IMR-90 (cell line): ENCODE data around the gene WNK4. TPM values are rescaled to one million over a fixed set of nuclear protein-coding genes. Genes with fewer than 3 reads are reported as not detected.

Source experiments
- ATAC-seq: fragments of 200-7000 bp; cut with Tn5 transposase; 2 replicates; pipeline ENCODE4 v1.9.1; 2020; ENCODE audit warnings: low read depth, mild to moderate bottlenecking, moderate library complexity
- BruUV-seq: library from RNA; stranded (reverse); fragments of 400-500 nt; replicated peaks from 2 replicates; lab custom pipeline; 2021; lab: Mats Ljungman, UMichigan
- CTCF ChIA-PET: fragments of 300-600 bp; formaldehyde crosslinking; extraction: SDS; loops from one replicate; lab custom pipeline; 2021; ENCODE audit warnings: antibody characterized with exemption; lab: Yijun Ruan, JAX
- POLR2A ChIA-PET: fragments of 300-600 bp; sonication (Branson Sonifier 250); formaldehyde crosslinking; loops from one replicate; lab custom pipeline; 2022; ENCODE audit warnings: antibody characterized with exemption; ENCODE audit not compliant: unreplicated experiment; lab: Charles Lee
- DNase-seq: peaks from one replicate; pipeline ENCODE4 v3.0.0; 2013
- H2AFZ ChIP-seq: replicated peaks from 2 replicates; pipeline ENCODE3; 2013; ENCODE audit warnings: low read length, mild to moderate bottlenecking; ENCODE audit not compliant: poor library complexity
- H2AK5ac ChIP-seq: 2 replicates; pipeline ENCODE4 v1.6.1; 2013; ENCODE audit warnings: low read depth, low read length, inconsistent platforms
- H2AK9ac ChIP-seq: replicated peaks from 2 replicates; pipeline ENCODE3; 2013; ENCODE audit warnings: mild to moderate bottlenecking, low read depth, low read length, moderate library complexity; ENCODE audit not compliant: poor library complexity
- H2BK120ac ChIP-seq: 2 replicates; pipeline ENCODE4 v1.6.1; 2013; ENCODE audit warnings: low read depth, low read length, inconsistent platforms
- H2BK15ac ChIP-seq: 3 replicates; pipeline ENCODE4 v1.6.1; 2013; ENCODE audit warnings: low read depth, low read length, inconsistent platforms
- H2BK20ac ChIP-seq: 2 replicates; pipeline ENCODE4 v1.6.1; 2013; ENCODE audit warnings: low read depth, mild to moderate bottlenecking, inconsistent platforms, low read length, moderate library complexity
- H2BK5ac ChIP-seq: 2 replicates; pipeline ENCODE4 v1.6.1; 2013; ENCODE audit warnings: mild to moderate bottlenecking, low read depth, low read length, inconsistent platforms; ENCODE audit not compliant: poor library complexity, severe bottlenecking
- H3K14ac ChIP-seq: replicated peaks from 2 replicates; pipeline ENCODE4 v1.6.1; 2013; ENCODE audit warnings: low read depth, low read length, inconsistent platforms
- H3K18ac ChIP-seq: 2 replicates; pipeline ENCODE4 v1.6.1; 2013; ENCODE audit warnings: low read depth, low read length, control low read depth
- H3K23ac ChIP-seq: 2 replicates; pipeline ENCODE4 v1.6.1; 2013; ENCODE audit warnings: low read depth, low read length, inconsistent platforms
- H3K27ac ChIP-seq: 2 replicates; pipeline ENCODE4 v1.5.1; 2013; ENCODE audit warnings: mild to moderate bottlenecking, control low read depth, low read length; ENCODE audit not compliant: insufficient read depth
- H3K27me3 ChIP-seq: 2 replicates; pipeline ENCODE4 v1.6.1; 2013; ENCODE audit warnings: low read length; ENCODE audit not compliant: control insufficient read depth, insufficient read depth
- H3K36me3 ChIP-seq: 2 replicates; pipeline ENCODE4 v1.6.1; 2013; ENCODE audit warnings: low read length, mixed read lengths; ENCODE audit not compliant: control insufficient read depth, insufficient read depth
- H3K4ac ChIP-seq: 2 replicates; pipeline ENCODE4 v1.6.1; 2013; ENCODE audit warnings: low read depth, low read length, inconsistent platforms
- H3K4me1 ChIP-seq: 2 replicates; pipeline ENCODE4 v1.6.1; 2013; ENCODE audit warnings: low read length, mixed read lengths; ENCODE audit not compliant: control insufficient read depth, insufficient read depth
- H3K4me2 ChIP-seq: 2 replicates; pipeline ENCODE4 v1.6.1; 2013; ENCODE audit warnings: low read depth, mild to moderate bottlenecking, control low read depth, low read length, moderate library complexity
- H3K4me3 ChIP-seq: 2 replicates; pipeline ENCODE4 v1.5.1; 2013; ENCODE audit warnings: low read depth, mild to moderate bottlenecking, control low read depth, low read length, moderate library complexity; ENCODE audit not compliant: insufficient read depth
- H3K56ac ChIP-seq: 2 replicates; pipeline ENCODE4 v1.6.1; 2013; ENCODE audit warnings: low read length, inconsistent platforms; ENCODE audit not compliant: insufficient read depth; ENCODE audit errors: extremely low read depth
- H3K79me1 ChIP-seq, 2 experiments: 2 replicates each; pipeline ENCODE4 v1.6.1; 2013; ENCODE audit warnings: low read length in 2 of 2, inconsistent platforms in 1 of 2, low read depth in 1 of 2
- H3K9ac ChIP-seq: 2 replicates; pipeline ENCODE4 v1.6.1; 2013; ENCODE audit warnings: low read depth, low read length, control low read depth
- H3K9me1 ChIP-seq: 2 replicates; pipeline ENCODE4 v1.6.1; 2013; ENCODE audit warnings: low read length, inconsistent platforms; ENCODE audit not compliant: insufficient read depth
- H3K9me3 ChIP-seq: 2 replicates; pipeline ENCODE4 v1.6.1; 2013; ENCODE audit warnings: low read length; ENCODE audit not compliant: control insufficient read depth, insufficient read depth
- H4K20me1 ChIP-seq: 2 replicates; pipeline ENCODE4 v1.6.1; 2013; ENCODE audit warnings: low read length, inconsistent platforms; ENCODE audit not compliant: insufficient read depth
- H4K5ac ChIP-seq: 2 replicates; pipeline ENCODE4 v1.6.1; 2013; ENCODE audit warnings: mild to moderate bottlenecking, low read depth, low read length, control low read depth
- H4K8ac ChIP-seq, 2 experiments: 2 replicates each; pipeline ENCODE4 v1.6.1; 2013; ENCODE audit warnings: low read depth in 2 of 2, low read length in 2 of 2, control low read depth in 1 of 2, inconsistent platforms in 1 of 2
- H4K91ac ChIP-seq: 2 replicates; pipeline ENCODE4 v1.6.1; 2013; ENCODE audit warnings: low read depth, low read length, inconsistent platforms; ENCODE audit not compliant: insufficient read depth
- CEBPB ChIP-seq: IDR thresholded peaks from 2 replicates; pipeline ENCODE4 v1.6.1; 2012; ENCODE audit warnings: low read depth, low read length, improper control_type of control experiment
- CHD1 ChIP-seq: IDR thresholded peaks from 2 replicates; pipeline ENCODE4 v1.6.1; 2012; ENCODE audit warnings: low read depth, low read length, improper control_type of control experiment
- MAFK ChIP-seq: IDR thresholded peaks from 2 replicates; pipeline ENCODE4 v1.6.1; 2012; ENCODE audit warnings: low read depth, low read length, improper control_type of control experiment
- MAZ ChIP-seq: IDR thresholded peaks from 2 replicates; pipeline ENCODE4 v1.6.1; 2012; ENCODE audit warnings: low read depth, mild to moderate bottlenecking, low read length, improper control_type of control experiment, moderate library complexity, borderline replicate concordance
- MXI1 ChIP-seq: IDR thresholded peaks from 2 replicates; pipeline ENCODE4 v1.6.1; 2012; ENCODE audit warnings: low read depth, mild to moderate bottlenecking, low read length, moderate library complexity, borderline replicate concordance
- POLR2A ChIP-seq: IDR thresholded peaks from 2 replicates; pipeline ENCODE4 v1.6.1; 2012; ENCODE audit warnings: mild to moderate bottlenecking, low read depth, low read length
- RCOR1 ChIP-seq: IDR thresholded peaks from 2 replicates; pipeline ENCODE4 v1.6.1; 2012; ENCODE audit warnings: mild to moderate bottlenecking, low read length, improper control_type of control experiment; ENCODE audit not compliant: insufficient replicate concordance
- WGBS, 2 experiments: methylation state at CpG; one replicate each; pipeline versions ENCODE4 v1.1.5 to v1.1.7; 2013; ENCODE audit warnings: missing lambda C conversion rate in 2 of 2; ENCODE audit not compliant: insufficient read length in 1 of 2; ENCODE audit errors: extremely low coverage in 2 of 2; 5-methylcytosine and 5-hydroxymethylcytosine counted together
- dilution Hi-C: fragments of 300-500 bp; cut with HindIII; formaldehyde crosslinking; loops from one replicate; pipeline ENCODE4 v1.14.3; 2018; ENCODE audit warnings: low sequenced_read_pairs; ENCODE audit not compliant: unreplicated experiment
- in situ Hi-C: fragments of 300-500 bp; cut with MboI; formaldehyde crosslinking; loops from 3 replicates; pipeline ENCODE4 v1.14.3; 2019; ENCODE audit warnings: low sequenced_read_pairs, inconsistent platforms, mixed read lengths
- intact Hi-C: fragments of 100-400 bp; cut with micrococcal nuclease; formaldehyde crosslinking; loops from 2 replicates; pipeline ENCODE4 v1.10.0; 2022
- polyA plus RNA-seq, 3 experiments: library from polyadenylated mRNA; depleted of rRNA; stranded (reverse); fragments of >200 nt; gene quantifications; 2 replicates each; pipeline ENCODE4 v1.2.3, GENCODE V29; 2012; ENCODE audit warnings: low replicate concordance in 1 of 3
- total RNA-seq: library from RNA; depleted of rRNA; stranded (reverse); fragments of >200 nt; gene quantifications from 2 replicates; pipeline ENCODE4 v1.2.3, GENCODE V29; 2012
- TF ChIP-seq, protein P1 (sequence below): conservative IDR thresholded peaks from 2 replicates; pipeline ENCODE4 v1.5.1; 2012; ENCODE audit warnings: mild to moderate bottlenecking, low read depth, low read length, improper control_type of control experiment
- TF ChIP-seq, protein P2 (sequence below): fragments of 150-350 bp; IDR thresholded peaks from 2 replicates; pipeline ENCODE4 v1.6.1; 2016; ENCODE audit warnings: low read depth, mild to moderate bottlenecking, low read length, moderate library complexity, borderline replicate concordance

Gene WNK4
- total and polyA plus RNA-seq, 2 of the 4 experiments (the other 2 are of a cell fraction), result 1.3 to 15.1 TPM

DNA sequence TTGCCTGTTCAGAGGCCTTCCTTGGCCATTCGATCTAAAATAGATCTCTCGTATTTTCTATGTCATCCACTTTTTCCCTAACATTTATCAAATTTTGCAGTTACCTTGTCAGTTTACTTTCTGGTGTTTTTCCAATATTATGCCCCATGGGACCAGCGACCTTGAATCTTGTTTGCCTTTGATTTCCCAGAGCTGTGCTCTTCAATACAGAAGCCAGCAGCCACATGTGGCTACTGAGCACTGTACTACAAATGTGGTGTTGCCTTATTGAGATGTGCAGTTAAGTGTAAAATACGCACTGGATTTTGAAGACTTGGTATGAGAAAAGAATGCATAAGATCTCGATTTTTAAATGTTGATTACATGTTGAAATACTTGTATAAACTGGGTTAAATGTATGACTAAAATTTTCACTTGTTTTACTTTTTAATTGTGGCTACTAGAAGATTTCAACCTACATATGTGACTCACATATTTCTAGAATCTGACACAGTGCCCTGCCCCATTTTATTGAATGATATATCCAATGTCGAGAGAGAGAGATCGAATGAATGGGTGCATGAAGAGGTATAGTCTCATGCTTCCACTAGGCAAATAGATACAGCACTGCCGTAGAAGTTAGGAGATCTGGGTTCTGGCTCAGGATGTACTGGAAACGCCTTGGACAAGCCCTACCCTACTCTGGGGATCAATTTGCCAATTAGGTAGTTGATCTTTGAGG lies 52.0 kb downstream of the WNK4 start (continued):
- TF ChIP-seq CEBPB, result no peak

DNA sequence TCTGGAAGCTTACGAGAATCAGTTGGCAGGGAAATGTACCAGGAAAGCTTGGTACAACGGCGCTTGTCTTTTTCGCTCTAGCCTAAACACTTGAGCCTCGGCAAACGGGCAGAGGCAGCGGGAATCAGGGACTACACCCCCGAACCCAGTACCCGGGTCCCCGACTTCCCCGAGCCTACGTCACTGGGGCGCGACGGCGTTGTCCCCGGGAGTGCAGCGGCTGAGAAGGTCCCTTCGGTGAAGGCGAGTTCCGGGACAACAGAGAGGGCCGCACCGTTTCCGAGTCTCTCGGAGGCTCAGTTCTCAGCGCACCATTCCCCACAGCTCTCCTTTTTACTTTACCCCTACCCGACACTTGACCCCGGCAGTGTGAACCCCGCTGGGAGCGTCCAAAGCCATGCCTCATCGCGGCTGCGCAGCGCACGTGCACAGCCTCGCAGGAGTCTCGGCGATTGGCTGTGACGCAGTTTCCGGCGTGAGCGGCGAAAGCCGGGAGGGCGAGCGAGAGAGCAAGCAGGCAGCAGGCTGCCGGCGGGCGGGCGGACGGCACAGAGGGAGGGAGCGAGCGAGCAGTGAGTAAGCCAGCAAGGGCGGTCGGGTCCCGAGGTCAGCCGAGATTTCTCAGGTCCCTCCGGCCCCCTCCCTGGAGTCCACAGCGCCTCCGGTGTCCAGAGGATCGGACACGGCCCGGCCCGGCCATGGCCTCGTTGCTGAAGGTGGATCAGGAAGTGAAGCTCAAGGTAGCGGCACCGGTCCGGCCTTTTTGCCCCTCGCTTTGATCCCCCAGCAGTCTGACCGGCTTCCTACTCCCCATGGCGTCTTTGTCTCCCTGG lies 52.7 kb downstream of the WNK4 start, which contains the start of gene PSME3:
TSS of gene PSME3 (plus strand) at position 464 of the 833 bp plus-strand sequence. CDS start at position 699, 235 bp downstream.
- Histone ChIP-seq H3K27me3 (no peaks in the 10 kb centered on the region), H3K9ac (peak within 1 kb of the TSS; percentile 94), H3K18ac (peak within 1 kb of the TSS; percentile 62), H3K4me2 (peak within 1 kb of the TSS; percentile 100), H3K36me3 (peaks cover 18% of the 10 kb centered on the region), H4K8ac (peak within 1 kb of the TSS; percentile 100), H4K91ac (peak within 1 kb of the TSS; percentile 96), H2AFZ (peak within 1 kb of the TSS; percentile 96), H4K20me1 (peaks cover 4% of the 10 kb centered on the region; the same call in 1 of the 2 replicates), H3K14ac (peak within 1 kb of the TSS; percentile 95), H3K79me1 (peaks cover 38 to 54% of the 10 kb centered on the region in 2 experiments), H3K23ac (peak within 1 kb of the TSS; percentile 92), H3K4me1 (0 out of 2 replicates have a peak, but pooled peaks cover 3% of the 10 kb centered on the region), H3K4ac (peak within 1 kb of the TSS; percentile 94), H4K5ac (peak within 1 kb of the TSS; percentile 96), H3K27ac (peak within 1 kb of the TSS; percentile 81), H2BK5ac (peak within 1 kb of the TSS; percentile 69), H3K9me1 (no peaks in the 10 kb centered on the region), H2AK9ac (peak within 1 kb of the TSS; percentile 84), H2BK15ac (peak within 1 kb of the TSS; percentile 77; the same call in 1 of the 3 replicates), H2AK5ac (peak within 1 kb of the TSS; percentile 59), H3K4me3 (peak within 1 kb of the TSS; percentile 83), H2BK120ac (peak within 1 kb of the TSS; percentile 85), H3K9me3 (no peaks in the 10 kb centered on the region), H3K56ac (peak within 1 kb of the TSS; percentile 95), H2BK20ac (no peak within 1 kb of the TSS; the same call in 1 of the 2 replicates)
- BruUV-seq, result no TSS peak
- CTCF ChIA-PET, result interaction anchor here (0.6 to 1.3 kb wide), 2 partner anchors 9 to 53 kb away, joined by 3 read pairs; partner anchors contain the start of genes BECN1 and WNK4
- DNase-seq (peak; percentile 85), ATAC-seq (peak; percentile 97)
- dilution Hi-C loops (no loop called here), intact Hi-C loops (no loop called here), in situ Hi-C loops (no loop called here)
- WGBS, 2 experiments, result 1% methylated on average over 23 of the region's 71 CpGs; no CpG with 5 or more reads in 1 of the 2 experiments
- POLR2A ChIA-PET, result interaction anchor here (1.0 kb wide), 1 partner anchor 9 kb away, joined by 4 read pairs; the partner anchor contains the start of gene BECN1
- TF ChIP-seq RCOR1 (no peak), CHD1 (no peak), MAFK (no peak), MAZ (peak; percentile 68; the same call in 1 of the 2 replicates), POLR2A (peak; percentile 96), MXI1 (peak; percentile 100)
- TF ChIP-seq, protein P1, sequence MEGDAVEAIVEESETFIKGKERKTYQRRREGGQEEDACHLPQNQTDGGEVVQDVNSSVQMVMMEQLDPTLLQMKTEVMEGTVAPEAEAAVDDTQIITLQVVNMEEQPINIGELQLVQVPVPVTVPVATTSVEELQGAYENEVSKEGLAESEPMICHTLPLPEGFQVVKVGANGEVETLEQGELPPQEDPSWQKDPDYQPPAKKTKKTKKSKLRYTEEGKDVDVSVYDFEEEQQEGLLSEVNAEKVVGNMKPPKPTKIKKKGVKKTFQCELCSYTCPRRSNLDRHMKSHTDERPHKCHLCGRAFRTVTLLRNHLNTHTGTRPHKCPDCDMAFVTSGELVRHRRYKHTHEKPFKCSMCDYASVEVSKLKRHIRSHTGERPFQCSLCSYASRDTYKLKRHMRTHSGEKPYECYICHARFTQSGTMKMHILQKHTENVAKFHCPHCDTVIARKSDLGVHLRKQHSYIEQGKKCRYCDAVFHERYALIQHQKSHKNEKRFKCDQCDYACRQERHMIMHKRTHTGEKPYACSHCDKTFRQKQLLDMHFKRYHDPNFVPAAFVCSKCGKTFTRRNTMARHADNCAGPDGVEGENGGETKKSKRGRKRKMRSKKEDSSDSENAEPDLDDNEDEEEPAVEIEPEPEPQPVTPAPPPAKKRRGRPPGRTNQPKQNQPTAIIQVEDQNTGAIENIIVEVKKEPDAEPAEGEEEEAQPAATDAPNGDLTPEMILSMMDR, result 0 out of 2 replicates have a peak, but pooled peaks have one; percentile 6
- TF ChIP-seq, protein P2, sequence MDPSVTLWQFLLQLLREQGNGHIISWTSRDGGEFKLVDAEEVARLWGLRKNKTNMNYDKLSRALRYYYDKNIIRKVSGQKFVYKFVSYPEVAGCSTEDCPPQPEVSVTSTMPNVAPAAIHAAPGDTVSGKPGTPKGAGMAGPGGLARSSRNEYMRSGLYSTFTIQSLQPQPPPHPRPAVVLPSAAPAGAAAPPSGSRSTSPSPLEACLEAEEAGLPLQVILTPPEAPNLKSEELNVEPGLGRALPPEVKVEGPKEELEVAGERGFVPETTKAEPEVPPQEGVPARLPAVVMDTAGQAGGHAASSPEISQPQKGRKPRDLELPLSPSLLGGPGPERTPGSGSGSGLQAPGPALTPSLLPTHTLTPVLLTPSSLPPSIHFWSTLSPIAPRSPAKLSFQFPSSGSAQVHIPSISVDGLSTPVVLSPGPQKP, result no peak
